Activated CD8-positive, alpha-beta memory T cell treated with anti-CD3 and anti-CD28 coated beads for 48 hours (primary cell): ENCODE results near the gene RNF215.
"Not testable (repeated sequence)": the region's sequence is repeated elsewhere in the genome, so short reads cannot be mapped to it uniquely, and the experiment has no call there.

Source experiments
- DNase-seq, 3 experiments: peaks; one replicate each; pipeline ENCODE4 v3.0.0-alpha.2; 2020; ENCODE audit warnings: low read depth in 2 of 3, low spot score in 2 of 3

Gene RNF215

GRCh38 chr22:30421695-30422480, 34.7 kb upstream of the RNF215 start:
- DNase-seq: no peak

- DNase-seq: no peak
These were observed 33.3 kb upstream of the RNF215 start for GRCh38 chr22:30420347-30421125.

GRCh38 chr22:30416837-30417236, 29.6 kb upstream of the RNF215 start:
- DNase-seq: no peak

GRCh38 chr22:30416403-30416802, 29.2 kb upstream of the RNF215 start:
- no peak for DNase-seq

- DNase-seq: no peak
These were observed 27.4 kb upstream of the RNF215 start for GRCh38 chr22:30414525-30415047.

GRCh38 chr22:30413745-30414524, 26.7 kb upstream of the RNF215 start:
- no peak for DNase-seq

- DNase-seq: no peak
These were observed 25.8 kb upstream of the RNF215 start for GRCh38 chr22:30413001-30413400.

- no peak for DNase-seq
These were observed 24.6 kb upstream of the RNF215 start for GRCh38 chr22:30411780-30412179.

- DNase-seq: no peak
These were observed 21.3 kb upstream of the RNF215 start for GRCh38 chr22:30408388-30409102.

GRCh38 chr22:30406400-30406799, 19.2 kb upstream of the RNF215 start:
- no peak for DNase-seq

GRCh38 chr22:30405731-30406130, 18.5 kb upstream of the RNF215 start:
- no peak for DNase-seq

GRCh38 chr22:30404307-30404706, 17.1 kb upstream of the RNF215 start:
- DNase-seq: no peak

GRCh38 chr22:30402766-30403104, 15.5 kb upstream of the RNF215 start:
- DNase-seq: not testable (repeated sequence)

GRCh38 chr22:30402028-30402765, 15.0 kb upstream of the RNF215 start:
- no peak for DNase-seq

- not testable (repeated sequence) for DNase-seq
These were observed 13.8 kb upstream of the RNF215 start for GRCh38 chr22:30401024-30401423.

GRCh38 chr22:30400159-30400558, 12.9 kb upstream of the RNF215 start:
- DNase-seq: no peak

- DNase-seq: no peak
These were observed 12.5 kb upstream of the RNF215 start for GRCh38 chr22:30399718-30400117.

- DNase-seq: no peak
These were observed 11.8 kb upstream of the RNF215 start for GRCh38 chr22:30398685-30399680.
